HG03558 (cell line): ENCODE measurements around the gene PUM2.
"Not testable (repeated sequence)": the region's sequence is repeated elsewhere in the genome, so short reads cannot be mapped to it uniquely, and the experiment has no call there.

Experiments used
- ATAC-seq: cut with Tn5 transposase; IDR thresholded peaks from one replicate; pipeline ENCODE4 v1.9.1; 2021; ENCODE audit warnings: moderate number of reproducible peaks; ENCODE audit not compliant: unreplicated experiment; ENCODE audit errors: extremely low read depth

The PUM2 gene

DNA sequence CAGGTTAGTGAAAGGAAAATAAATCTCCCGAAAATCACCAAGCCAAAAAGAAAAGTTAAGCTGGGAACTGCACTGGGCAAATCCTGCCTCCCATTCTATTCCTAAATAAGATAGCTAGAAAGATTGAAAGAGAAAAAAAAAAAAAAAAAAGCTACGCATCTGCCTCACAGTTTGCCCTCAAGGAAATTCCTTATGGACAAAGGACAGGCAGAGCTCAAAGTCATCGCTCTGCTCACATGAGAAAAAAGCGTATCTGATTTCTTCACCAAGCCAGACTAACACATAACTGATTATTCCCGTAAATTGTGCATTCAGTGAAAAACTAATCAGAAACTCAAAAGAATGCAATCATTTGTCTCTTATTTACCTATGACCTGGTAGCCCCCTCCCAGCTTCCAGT, 50.0 kb downstream of the PUM2 start:
- no peak for ATAC-seq

DNA sequence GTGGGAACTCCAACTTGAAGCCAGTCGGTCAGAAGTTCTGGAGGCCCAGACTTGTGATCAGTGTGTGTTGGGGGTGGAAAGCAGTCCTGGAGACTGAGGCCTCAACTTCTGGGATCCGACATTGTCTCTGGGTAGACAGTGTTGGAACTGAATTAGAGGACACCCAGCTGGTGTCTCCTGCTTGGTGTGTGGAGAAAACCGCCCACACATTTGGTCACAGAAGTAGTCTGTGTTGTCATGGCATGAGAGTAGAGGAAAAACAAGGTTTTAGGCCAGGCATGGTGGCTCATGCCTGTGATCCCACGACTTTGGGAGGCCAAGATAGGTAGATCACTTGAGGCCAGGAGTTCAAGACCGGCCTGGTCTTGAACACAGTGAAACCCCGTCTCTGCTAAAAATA, 51.5 kb downstream of the PUM2 start:
- no peak for ATAC-seq

DNA sequence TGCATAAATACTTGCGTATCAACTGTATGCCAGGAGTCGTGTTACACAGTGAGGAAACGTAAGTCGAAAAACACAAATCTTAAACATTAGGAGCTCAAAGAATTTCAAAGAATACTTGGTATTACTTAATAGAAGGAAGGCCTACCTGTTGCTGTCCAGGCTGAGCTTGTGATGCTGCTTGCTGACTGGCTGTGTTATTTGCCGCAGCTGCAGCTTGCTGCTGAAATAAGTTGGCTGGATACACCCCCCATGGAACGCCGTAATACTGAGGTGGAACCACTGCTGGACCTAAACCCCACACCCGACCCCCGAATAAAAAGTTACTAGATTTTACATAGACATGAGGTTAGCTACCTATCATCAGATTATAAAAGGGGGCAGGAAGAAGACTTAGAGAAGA, 56.4 kb downstream of the PUM2 start:
- ATAC-seq: no peak

DNA sequence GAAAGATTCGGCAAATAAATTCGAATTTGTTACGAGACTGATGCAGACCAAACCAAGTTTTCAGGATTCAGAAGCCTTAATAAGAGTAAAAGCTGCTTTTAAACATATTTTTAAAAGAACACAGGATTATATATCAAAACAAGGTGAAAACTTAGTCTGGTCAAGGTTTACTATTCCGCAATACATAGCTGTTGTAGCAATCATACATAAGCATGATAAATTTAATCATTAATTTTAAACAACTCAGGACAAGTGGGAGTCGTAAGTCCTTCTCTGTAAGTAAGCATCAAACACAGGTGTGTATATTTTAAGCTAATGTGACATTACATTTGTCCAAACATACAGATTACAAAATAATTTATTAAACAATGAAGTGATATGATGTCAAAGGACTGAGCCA, 57.7 kb downstream of the PUM2 start:
- no peak for ATAC-seq

DNA sequence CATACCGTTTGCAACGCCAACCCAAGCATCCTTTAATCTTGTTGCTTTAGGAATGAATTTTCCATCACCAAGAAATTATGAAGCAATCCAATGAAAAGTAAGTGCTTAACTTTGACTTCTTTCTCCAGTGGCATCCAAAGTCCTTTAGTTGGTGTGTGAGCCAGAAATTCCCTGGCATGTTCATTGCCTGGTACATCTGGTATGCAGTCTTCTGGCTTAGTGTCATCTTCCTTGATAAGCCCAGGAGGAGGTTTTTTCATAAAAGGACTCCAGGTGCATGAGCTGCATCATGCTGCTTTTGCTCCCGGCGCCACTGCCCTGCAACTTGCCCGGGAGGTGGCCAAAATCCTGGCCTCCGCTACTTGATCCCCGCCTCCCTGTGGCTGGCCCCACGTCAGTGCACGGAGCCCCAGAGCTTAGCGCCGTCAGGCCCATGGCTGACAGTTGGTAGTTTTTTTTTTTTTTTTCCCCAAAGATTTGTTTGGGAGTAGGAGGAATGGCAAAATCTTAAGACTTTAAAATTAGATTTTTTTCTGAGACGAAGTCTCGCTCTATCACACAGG, 58.7 kb downstream of the PUM2 start:
- no peak for ATAC-seq

DNA sequence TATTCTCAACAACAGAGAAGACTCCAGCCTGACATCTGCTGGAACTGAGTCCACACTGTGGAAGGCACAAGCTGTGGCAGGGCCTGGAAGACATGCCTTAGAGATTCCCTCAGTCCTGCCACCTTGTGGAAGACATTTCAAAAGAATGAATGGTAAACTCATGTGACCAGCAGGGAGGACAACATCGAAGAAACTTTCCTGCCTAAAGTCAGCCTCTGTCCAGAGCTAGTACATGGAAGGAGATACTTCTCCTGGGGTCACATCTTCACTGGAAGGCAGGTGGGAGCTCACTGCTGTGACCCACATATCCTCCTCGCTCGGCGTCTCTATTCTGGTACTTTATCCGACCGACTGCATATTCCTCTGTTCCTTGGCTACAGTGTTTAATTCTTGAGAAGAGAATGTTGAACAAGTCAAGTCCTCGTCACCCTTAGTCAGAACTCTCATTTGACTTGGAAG, 59.5 kb downstream of the PUM2 start:
- ATAC-seq: no peak

DNA sequence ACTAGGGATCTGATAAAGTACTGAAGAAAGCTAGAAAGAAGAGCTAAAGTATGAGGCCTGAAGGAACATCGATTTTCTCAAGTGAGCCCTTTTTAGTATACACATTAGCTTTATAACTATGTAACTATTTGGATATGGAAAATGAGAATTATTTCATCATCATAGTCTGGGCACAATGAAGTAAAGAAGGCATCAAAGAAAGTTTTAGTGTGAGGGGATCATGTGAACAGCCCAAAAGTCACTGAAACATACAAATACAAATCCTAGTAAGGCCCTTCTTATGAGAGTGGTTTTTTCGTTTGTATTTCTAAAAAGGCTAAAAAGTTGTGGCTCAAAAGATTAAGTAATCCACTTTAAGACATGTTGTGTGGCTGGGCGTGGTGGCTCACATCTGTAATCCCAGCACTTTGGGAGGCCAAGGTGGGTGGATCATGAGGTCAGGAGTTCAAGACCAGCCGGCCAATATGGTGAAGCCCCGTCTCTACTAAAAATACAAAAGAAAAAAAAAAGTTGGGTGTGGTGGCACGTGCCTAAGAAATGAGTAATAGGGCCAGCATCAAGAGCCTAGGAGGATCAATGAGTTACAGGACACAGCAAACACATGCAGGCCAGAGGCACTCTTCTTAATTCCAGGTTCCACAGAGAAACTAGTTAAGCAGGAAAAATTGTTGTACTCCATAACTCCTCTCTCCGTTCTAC, 61.9 kb downstream of the PUM2 start:
- no peak for ATAC-seq

DNA sequence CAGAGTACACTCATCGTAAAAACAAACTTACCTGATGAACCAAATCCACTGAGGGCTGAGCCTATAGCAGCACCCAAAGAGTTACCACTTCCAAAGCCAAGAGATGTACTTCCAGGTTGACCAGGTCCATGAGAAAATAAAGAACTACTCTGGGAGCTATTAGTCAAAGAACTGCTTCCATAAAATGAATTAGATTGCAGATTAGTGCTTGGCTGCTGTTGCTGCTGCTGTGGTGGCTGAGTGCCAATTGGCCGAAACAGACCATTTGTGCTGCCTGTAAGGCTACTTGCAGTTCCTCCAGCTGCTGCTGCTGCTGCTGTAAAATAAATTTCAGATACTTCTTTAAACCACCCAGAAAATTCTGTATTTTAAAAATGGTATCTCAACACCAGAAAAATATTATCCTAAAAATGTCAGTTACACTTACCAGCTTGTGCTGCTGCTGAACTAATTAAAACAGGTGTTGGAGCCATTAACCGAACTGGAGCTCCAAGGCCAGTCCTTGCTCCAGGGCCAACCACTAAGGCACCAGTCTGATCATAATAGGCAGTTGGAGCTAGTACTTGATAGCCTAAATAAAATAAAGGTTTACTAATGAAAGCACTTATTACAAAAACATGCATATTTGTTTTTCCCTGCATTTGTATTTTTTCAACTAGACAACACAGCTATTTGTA, 67.6 kb downstream of the PUM2 start:
- ATAC-seq: no peak

DNA sequence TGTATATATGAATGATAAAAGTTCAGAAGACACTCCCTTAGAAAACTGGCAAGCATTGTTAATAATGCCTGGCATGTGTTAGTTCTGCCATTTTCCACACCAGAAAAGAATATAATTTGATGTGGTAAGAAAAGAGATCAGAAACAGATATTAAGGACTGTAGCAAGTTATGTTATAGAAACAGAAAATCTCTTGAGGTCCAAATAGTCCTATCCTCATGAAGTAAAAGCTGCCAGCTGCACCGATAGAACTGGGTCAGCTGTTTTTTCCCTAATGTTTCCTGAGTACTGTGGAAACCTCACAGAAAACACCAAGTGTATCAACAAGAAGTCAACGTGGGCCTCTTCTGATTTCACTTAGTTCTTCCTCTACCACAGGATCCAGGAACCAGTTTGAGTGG, 68.8 kb downstream of the PUM2 start:
- no peak for ATAC-seq

DNA sequence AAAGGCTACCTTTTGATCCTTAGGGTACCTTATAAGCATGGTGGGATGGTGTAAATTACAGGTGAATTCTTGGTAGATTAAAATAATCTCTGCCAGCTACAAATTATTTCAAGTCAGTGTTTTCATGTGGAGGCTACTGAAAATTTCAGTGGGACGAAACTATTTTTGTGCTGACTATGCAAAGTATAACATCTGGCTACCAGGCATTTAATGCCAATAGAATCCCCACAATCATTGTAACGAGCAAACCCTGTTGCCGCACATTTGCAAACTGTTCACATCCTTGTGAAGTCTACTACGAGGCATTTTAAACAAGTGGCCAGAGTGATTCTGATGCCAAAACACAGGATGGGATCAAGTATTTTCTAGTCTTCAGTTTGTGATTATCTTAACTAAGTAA, 77.6 kb downstream of the PUM2 start:
- ATAC-seq: no peak

DNA sequence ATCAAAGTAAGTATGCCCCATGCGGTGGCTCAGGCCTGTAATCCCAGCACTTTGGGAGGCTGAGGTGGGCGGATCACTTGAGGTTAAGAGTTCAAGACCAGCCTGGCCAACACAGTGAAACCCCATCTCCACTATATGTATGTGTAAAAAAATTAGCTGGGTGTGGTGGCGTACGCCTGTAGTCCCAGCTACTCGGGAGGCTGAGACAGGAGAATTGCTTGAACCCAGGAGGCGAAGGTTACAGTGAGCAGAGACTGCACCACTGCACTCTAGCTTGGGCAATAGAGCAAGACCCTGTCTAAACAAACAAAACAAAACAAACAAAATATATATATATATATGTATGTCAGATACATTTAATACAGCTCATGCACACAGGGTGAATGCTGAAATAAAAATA, 82.3 kb downstream of the PUM2 start:
- not testable (repeated sequence) for ATAC-seq

DNA sequence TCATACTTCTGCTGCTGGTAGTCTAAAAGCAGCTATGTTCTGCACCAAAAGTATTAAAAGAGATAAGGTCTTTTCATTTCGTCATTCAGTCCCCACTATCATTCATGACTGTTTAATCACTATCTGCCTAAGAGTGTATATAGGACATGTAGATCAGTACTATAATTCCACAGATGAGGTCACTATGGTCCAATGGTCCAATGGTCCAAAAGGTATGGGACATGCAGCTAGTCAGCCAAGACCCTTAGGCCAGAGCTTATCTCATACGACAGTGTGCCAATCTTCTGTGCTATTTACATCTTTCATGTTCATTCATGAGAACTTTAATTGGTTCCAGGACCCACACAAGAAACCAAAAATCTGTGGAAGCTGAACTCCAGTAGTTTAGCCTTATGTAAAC, 83.1 kb downstream of the PUM2 start:
- no peak for ATAC-seq

DNA sequence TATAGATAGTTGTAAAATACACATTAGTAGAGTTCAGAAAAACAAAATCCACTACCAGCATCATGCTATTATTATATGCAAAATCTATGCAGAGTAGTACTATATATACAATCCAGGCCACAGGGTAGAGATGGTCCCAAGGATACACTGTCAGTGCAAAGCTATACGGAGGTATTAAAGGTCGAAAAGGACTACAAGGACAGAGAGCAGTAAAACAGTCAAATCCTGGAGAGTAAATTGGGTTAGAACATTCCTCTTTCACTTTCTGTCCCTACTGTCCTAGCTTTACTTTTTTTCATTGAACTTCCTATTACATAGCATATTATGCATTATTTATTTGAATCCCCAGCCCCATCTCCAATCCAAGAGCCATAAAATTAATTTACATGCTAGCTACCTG, 86.0 kb downstream of the PUM2 start:
- ATAC-seq: no peak

DNA sequence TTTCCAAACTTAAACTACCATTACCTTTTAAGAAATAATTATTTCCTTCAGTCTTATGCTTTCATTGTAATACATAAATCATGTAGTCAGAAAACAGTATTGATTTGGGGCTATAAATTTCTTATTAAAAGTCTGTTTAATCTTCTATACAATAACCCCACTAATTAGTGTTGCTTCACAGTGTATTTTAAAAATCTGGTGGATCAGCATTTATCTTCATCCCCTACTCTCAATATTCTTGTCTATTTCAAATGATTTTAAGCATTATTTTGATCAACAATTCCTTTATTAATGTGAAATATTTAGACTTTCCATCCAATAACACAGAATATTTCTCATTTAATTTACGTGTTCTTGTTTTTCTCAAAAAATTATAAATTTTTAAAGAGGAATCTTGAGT, 93.2 kb downstream of the PUM2 start:
- ATAC-seq: no peak

DNA sequence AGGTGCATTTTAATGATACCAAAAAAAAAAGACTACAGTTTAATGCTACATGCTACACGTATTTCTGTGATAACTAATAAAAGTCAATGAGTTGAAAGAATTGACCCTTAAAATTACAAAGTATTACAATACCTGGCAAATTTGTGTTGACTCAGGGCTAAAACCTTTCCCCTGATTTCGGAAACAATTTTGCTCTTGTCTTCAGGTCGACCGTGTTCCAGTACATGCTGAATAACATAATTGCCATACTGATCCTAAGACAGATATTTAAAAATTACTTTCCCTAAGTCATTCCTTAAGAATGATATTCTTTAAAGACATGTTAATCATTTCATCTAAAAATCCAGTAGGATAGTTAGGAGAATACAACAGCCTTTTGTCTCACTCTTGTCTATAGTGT, 95.9 kb downstream of the PUM2 start:
- ATAC-seq: no peak

DNA sequence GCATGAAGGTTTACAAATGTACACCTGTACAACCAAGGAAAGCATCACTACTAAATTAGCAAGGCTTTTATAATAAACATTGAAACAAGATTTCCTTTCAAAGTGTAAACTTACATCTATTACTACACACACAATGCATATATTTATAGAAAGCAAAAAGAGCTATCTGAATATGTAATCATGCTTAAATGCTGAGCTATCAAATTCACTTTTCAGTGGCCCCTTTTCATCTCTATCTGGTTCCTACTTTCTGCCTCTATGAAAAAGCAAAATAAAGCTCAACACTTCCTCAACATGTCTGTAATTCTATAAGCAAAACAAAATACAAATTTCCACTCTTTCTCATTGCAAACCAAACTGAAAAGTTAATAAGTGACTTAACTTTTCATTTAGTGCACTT, 100.2 kb downstream of the PUM2 start:
- no peak for ATAC-seq

DNA sequence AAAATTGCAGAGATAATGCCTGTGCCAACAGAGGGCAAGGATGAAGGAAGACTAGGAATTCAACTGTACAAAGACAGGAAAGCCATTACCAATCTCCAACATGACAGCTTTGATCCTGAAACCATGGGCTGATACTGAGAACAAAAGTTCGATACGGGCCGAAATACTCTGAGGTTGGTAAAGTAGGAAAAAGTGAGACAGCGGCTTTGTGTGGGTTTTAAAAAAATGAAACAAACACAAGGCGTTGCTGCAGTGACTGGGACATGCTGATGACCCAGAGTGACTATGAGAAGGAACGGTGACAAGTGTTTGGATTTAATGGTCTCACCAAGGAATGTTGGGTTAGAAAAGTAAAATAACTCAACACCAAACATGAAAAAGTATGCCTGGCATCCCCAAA, 101.5 kb downstream of the PUM2 start:
- ATAC-seq: no peak

DNA sequence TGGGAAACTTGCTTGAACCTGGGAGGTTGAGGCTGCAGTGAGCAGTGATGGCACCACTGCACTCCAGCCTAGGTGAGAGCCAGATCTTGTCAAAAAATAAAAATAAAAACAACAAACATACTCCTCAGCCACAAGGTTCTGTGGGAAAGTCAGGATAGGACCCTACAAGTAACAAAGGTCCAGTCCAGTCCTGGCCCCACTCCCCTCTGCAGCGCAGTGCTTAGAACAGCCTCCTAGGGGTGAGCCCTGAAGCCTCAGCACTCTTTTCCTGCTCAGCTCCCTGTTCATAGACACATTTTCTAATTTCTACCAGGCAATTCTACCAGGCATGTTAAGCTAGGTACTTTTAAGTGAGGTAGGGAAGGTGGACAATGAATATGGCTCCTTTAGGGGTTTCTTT, 103.6 kb downstream of the PUM2 start:
- no peak for ATAC-seq

DNA sequence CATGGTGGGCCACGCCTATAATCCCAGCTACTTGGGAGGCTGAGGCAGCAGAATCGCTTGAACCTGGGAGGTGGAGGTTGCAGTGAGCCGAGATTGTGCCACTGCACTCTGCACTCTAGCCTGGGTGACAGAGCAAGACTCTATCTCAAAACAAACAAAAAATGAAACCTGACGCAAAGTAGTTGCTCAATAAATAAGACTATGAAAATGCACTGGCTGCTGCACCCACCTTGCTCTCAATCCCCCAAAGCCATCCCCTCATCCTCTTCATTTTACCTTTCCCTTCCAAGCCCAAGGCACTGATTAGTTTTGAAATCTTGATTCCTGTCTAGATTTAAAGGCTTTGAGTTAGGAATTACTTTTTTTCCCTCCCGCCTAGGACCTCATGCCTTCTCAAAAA, 107.0 kb downstream of the PUM2 start:
- not testable (repeated sequence) for ATAC-seq

DNA sequence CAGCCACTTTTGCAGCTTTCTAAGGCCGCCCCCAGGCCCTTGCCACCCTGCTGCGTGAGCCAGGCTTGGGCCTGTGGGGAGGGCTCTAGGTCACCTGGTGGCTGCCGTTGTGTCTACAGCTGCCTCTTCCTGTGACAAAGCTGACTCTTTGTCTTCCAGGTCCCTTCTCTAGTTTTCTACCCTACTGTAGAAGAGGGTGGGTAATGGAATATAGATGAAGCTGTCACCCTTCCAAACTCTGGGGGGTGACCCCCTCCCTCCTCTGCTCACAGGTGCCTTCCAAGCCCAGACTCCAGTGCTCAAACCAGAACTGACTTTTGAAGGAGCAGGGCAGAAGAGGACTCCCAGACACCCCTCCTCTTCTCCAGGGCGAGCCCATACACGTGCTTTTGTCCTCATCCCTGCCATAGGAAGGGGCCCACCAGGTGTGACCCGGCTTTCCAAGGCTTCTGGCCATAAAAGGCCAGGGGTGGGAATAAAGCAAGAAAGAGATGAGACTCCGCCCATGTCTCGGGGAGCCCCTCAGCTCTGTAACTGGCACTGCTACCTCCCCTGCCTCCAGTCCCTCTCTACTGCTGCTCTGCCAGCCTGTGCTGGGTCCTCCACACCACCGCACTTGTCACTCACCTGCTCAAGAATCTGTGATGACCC, 107.8 kb downstream of the PUM2 start:
- no peak for ATAC-seq

DNA sequence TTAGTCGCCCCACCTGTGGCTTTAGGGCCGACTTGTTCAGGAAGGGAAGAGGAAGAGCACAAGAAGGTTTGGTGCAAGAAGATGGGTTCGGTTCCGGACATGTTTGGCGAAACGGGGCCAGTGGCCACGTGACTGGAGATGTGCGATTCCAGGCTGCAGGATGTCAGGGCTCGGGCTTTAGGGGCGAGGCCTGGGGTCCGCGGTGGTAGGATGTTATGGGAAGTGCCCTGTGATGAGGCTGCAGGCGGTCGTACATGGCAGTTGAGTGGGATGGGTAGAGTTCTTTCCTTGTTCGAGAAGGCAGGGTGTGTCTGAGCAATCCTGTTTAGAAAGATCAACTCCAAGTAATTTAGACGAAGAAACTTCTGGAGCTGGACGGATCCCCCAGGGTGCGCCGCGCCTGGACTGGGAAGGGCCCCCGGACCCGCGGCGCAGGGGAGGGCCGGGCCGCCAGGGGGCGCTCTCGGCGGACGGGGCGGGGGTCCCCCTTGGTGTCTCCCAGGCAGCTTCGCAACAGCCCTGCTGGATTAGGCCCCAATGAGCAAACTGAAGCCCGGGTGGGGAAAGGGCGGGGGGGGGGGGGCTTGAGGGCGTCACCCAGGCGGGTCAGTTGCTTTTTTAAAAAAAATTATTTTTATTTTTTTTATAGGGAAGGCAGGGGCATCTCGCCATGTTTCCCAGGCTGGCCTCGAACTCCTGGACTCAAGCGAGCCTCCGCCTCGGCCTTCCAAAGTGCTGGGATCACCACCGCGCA, 108.5 kb downstream of the PUM2 start:
- no peak for ATAC-seq
